HUES6 (cell line): ENCODE measurements around the gene ZBTB20.

ENCODE experiments used
- H3K27ac ChIP-seq: 2 replicates; pipeline ENCODE4 v1.7.0; 2013; ENCODE audit warnings: low read depth, mild to moderate bottlenecking, low read length, inconsistent platforms
- H3K27me3 ChIP-seq: 2 replicates; pipeline ENCODE4 v1.6.1; 2013; ENCODE audit warnings: low read length; ENCODE audit not compliant: control insufficient read depth, insufficient read depth
- H3K36me3 ChIP-seq: 2 replicates; pipeline ENCODE4 v1.6.1; 2013; ENCODE audit warnings: low read length; ENCODE audit not compliant: control insufficient read depth, insufficient read depth
- H3K4me1 ChIP-seq: 2 replicates; pipeline ENCODE4 v1.6.1; 2013; ENCODE audit warnings: low read length; ENCODE audit not compliant: control insufficient read depth, insufficient read depth
- H3K4me3 ChIP-seq: 2 replicates; pipeline ENCODE4 v1.5.1; 2013; ENCODE audit warnings: low read depth, low read length
- H3K9ac ChIP-seq: one replicate; pipeline ENCODE4 v1.6.1; 2013; ENCODE audit warnings: mild to moderate bottlenecking, low read length
- H3K9me3 ChIP-seq: 2 replicates; pipeline ENCODE4 v1.6.1; 2013; ENCODE audit warnings: low read depth, low read length; ENCODE audit not compliant: control insufficient read depth, insufficient read depth

Gene ZBTB20

GRCh38 chr3:115086344-115086743 is 60.7 kb downstream of the ZBTB20 start:
- H3K9me3 ChIP-seq, result no peaks in the 10 kb centered on the region

GRCh38 chr3:115085197-115085865 is 61.8 kb downstream of the ZBTB20 start:
- no peaks in the 10 kb centered on the region for H3K27me3 ChIP-seq
- no peak overlapping the region for H3K9ac ChIP-seq
- H3K36me3 ChIP-seq, result no peaks in the 10 kb centered on the region
- no peak overlapping the region for H3K27ac ChIP-seq
- H3K4me3 ChIP-seq, result no peak overlapping the region
- peaks cover 9% of the 10 kb centered on the region for H3K4me1 ChIP-seq
- H3K9me3 ChIP-seq, result no peaks in the 10 kb centered on the region

More at GRCh38 chr3:115086344-115086743, 60.7 kb downstream of the ZBTB20 start:
- H3K4me1 ChIP-seq, result peaks cover 9% of the 10 kb centered on the region
- H3K4me3 ChIP-seq, result no peak overlapping the region
- H3K27ac ChIP-seq, result no peak overlapping the region
- H3K9ac ChIP-seq, result no peak overlapping the region
- H3K36me3 ChIP-seq, result no peaks in the 10 kb centered on the region
- no peaks in the 10 kb centered on the region for H3K27me3 ChIP-seq

GRCh38 chr3:115084686-115085085 is 62.4 kb downstream of the ZBTB20 start:
- no peaks in the 10 kb centered on the region for H3K27me3 ChIP-seq
- H3K27ac ChIP-seq, result no peak overlapping the region
- no peaks in the 10 kb centered on the region for H3K9me3 ChIP-seq
- H3K4me1 ChIP-seq, result peaks cover 9% of the 10 kb centered on the region
- H3K9ac ChIP-seq, result no peak overlapping the region
- H3K4me3 ChIP-seq, result no peak overlapping the region
- no peaks in the 10 kb centered on the region for H3K36me3 ChIP-seq

GRCh38 chr3:115082260-115082659 is 64.8 kb downstream of the ZBTB20 start:
- H3K4me1 ChIP-seq, result no peaks in the 10 kb centered on the region

GRCh38 chr3:115081444-115081843 is 65.6 kb downstream of the ZBTB20 start:
- no peaks in the 10 kb centered on the region for H3K36me3 ChIP-seq
- H3K4me1 ChIP-seq, result no peaks in the 10 kb centered on the region
- H3K27ac ChIP-seq, result no peak overlapping the region
- H3K4me3 ChIP-seq, result no peak overlapping the region
- H3K9ac ChIP-seq, result no peak overlapping the region
- no peaks in the 10 kb centered on the region for H3K27me3 ChIP-seq
- no peaks in the 10 kb centered on the region for H3K9me3 ChIP-seq

More at GRCh38 chr3:115082260-115082659, 64.8 kb downstream of the ZBTB20 start:
- H3K27ac ChIP-seq, result no peak overlapping the region
- H3K4me3 ChIP-seq, result no peak overlapping the region
- H3K9me3 ChIP-seq, result no peaks in the 10 kb centered on the region
- no peak overlapping the region for H3K9ac ChIP-seq
- no peaks in the 10 kb centered on the region for H3K27me3 ChIP-seq
- no peaks in the 10 kb centered on the region for H3K36me3 ChIP-seq

- Histone ChIP-seq H3K4me3 (no peak overlapping the region), H3K27me3 (no peaks in the 10 kb centered on the region), H3K27ac (no peak overlapping the region), H3K9me3 (no peaks in the 10 kb centered on the region), H3K9ac (no peak overlapping the region), H3K36me3 (no peaks in the 10 kb centered on the region), H3K4me1 (no peaks in the 10 kb centered on the region)
These were observed 69.4 kb downstream of the ZBTB20 start for GRCh38 chr3:115077501-115078250.

- H3K4me1 ChIP-seq, result no peaks in the 10 kb centered on the region
- no peaks in the 10 kb centered on the region for H3K36me3 ChIP-seq
- no peak overlapping the region for H3K4me3 ChIP-seq
- no peaks in the 10 kb centered on the region for H3K9me3 ChIP-seq
- no peak overlapping the region for H3K27ac ChIP-seq
- H3K27me3 ChIP-seq, result no peaks in the 10 kb centered on the region
- no peak overlapping the region for H3K9ac ChIP-seq
These were observed 72.6 kb downstream of the ZBTB20 start for GRCh38 chr3:115074502-115074901.

GRCh38 chr3:115072265-115073021 is 74.6 kb downstream of the ZBTB20 start:
- Histone ChIP-seq H3K9ac (no peak overlapping the region), H3K4me3 (no peak overlapping the region), H3K27me3 (no peaks in the 10 kb centered on the region), H3K9me3 (no peaks in the 10 kb centered on the region), H3K27ac (no peak overlapping the region), H3K4me1 (no peaks in the 10 kb centered on the region), H3K36me3 (no peaks in the 10 kb centered on the region)

- Histone ChIP-seq H3K36me3 (no peaks in the 10 kb centered on the region), H3K9me3 (no peaks in the 10 kb centered on the region), H3K4me3 (no peak overlapping the region), H3K27ac (no peak overlapping the region), H3K9ac (no peak overlapping the region), H3K4me1 (no peaks in the 10 kb centered on the region), H3K27me3 (no peaks in the 10 kb centered on the region)
These were observed 75.5 kb downstream of the ZBTB20 start for GRCh38 chr3:115071601-115072000.

GRCh38 chr3:115071166-115071565 is 75.9 kb downstream of the ZBTB20 start:
- H3K27ac ChIP-seq, result no peak overlapping the region
- no peaks in the 10 kb centered on the region for H3K27me3 ChIP-seq
- H3K4me3 ChIP-seq, result no peak overlapping the region
- H3K9me3 ChIP-seq, result no peaks in the 10 kb centered on the region
- no peaks in the 10 kb centered on the region for H3K4me1 ChIP-seq
- H3K36me3 ChIP-seq, result no peaks in the 10 kb centered on the region
- H3K9ac ChIP-seq, result no peak overlapping the region

GRCh38 chr3:115068799-115069198 is 78.3 kb downstream of the ZBTB20 start:
- Histone ChIP-seq H3K9me3 (no peaks in the 10 kb centered on the region), H3K27ac (no peak overlapping the region), H3K4me3 (no peak overlapping the region), H3K9ac (no peak overlapping the region), H3K36me3 (no peaks in the 10 kb centered on the region), H3K27me3 (no peaks in the 10 kb centered on the region), H3K4me1 (no peaks in the 10 kb centered on the region)
